ENCODE data around the gene KRTAP6-3.

Gene KRTAP6-3

DNA sequence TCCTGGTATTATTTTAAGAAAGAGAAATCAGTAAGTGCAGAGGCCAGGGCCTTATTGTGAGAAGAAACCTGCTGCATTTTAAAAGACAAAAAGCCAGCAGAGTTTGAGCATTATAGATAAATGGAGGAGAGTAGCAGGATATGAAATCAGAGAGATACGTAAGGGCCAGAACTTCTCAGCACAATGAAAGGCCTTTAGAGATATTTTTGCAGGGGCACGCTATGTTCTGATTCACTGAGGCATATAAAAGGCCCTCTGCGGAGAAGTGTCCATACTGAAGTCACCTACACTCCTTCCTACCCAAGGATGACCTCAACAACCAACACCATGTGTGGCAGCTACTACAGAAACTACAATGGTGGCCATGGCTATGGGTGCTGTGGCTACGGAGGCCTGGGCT is at the start of gene KRTAP6-3:
KRTAP6-3 (plus strand) TSS at position 301 of the 400 bp plus-strand sequence; CDS start at position 307, 6 bp downstream.
- no peak for DNase-seq

DNA sequence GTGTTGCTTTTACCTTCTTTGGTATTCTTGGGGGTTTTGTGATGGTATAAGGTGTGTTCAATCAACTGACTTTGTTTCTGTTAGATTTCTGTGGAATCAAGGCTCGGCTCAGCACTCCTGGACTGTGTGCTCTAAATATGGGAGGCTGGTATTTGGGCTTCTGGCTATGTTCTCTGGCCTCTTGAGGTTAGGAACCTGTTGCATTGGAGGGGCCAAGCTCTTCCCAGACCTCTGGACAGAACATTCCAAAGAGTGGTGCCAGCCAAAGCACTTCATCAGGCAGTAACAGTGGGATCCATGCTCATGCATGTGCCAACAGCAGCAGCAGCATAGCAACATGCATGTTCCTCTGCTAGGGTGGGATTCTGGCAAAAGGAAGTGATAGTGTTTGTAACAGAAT is 39.5 kb upstream of the KRTAP6-3 start:
- no peak for DNase-seq

GRCh38 chr21:30555095-30555494 is 37.1 kb upstream of the KRTAP6-3 start:
- no peak for DNase-seq

DNA sequence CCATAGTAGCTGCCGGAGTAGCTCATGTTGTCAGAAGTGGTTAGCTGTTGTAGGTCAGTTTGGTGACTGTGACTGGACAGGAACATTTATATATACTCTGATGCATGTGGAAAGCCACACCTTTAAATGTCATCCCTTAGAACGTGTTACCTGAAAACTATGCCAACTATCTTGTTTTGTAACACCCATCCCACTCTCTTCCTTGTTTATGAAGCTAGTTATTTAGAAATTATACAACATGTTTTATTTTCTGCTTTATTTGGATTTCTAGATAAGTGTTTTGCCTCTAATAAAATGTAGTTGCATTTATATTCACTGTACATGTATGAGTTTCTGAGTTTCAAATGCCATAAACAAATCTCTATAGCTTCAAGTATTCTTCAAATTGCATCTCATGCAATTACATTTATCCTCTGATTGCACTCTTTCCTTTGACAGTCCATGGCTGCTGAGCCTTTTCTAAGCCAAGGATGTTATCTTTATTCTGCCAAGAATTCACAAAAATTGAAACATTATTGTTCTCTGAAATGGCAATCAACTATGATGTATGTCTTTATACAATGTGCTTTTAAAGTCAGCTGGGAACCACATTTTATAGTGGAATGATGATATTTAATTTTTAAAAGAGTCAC is 30.9 kb upstream of the KRTAP6-3 start, which contains the start of gene KRTAP19-7:
KRTAP19-7 (minus strand) TSS at position 51 of the 632 bp plus-strand sequence; CDS start at position 26, 25 bp downstream.
- no peak for DNase-seq

- DNase-seq: no peak
These were observed 30.3 kb upstream of the KRTAP6-3 start for GRCh38 chr21:30561957-30562356.

DNA sequence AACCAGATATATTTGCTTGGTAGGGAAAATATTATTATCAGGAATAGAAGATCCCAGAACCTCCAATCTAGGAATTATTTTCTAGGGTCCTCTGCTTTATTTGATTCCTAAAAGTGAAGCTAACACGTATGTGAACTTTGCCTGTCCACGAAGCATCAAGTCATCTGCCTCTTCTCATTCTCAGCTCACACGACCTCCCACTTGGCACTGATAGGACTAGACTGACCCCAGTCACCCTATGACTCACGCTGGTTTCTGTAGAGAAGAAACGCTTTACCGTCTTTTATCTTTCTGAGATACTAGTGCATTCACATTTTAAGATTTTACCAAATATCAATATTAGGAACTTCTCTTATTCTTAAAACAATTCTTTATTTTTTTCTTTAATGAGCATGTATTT is 29.2 kb upstream of the KRTAP6-3 start:
- no peak for DNase-seq

GRCh38 chr21:30563630-30564029 is 28.6 kb upstream of the KRTAP6-3 start:
- DNase-seq: no peak

DNA sequence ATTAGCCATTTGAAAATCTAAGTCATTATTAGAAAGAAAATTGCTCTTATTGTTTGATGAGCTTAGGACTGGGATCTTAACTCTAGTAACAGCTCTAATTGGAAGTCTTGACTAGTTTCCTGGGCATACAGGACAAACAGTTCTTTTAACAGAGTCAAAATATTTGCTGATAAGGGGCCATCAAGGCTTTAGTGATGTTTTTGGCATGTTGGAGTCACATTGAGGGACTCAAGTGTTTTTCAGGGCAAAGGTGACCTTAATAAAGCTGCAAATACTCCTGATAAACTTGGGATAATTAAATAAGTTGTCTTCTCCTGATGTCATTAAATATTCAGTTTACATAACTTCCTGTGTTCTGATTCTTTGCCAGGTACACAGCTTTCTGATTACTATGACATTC is 24.6 kb upstream of the KRTAP6-3 start:
- no peak for DNase-seq

DNA sequence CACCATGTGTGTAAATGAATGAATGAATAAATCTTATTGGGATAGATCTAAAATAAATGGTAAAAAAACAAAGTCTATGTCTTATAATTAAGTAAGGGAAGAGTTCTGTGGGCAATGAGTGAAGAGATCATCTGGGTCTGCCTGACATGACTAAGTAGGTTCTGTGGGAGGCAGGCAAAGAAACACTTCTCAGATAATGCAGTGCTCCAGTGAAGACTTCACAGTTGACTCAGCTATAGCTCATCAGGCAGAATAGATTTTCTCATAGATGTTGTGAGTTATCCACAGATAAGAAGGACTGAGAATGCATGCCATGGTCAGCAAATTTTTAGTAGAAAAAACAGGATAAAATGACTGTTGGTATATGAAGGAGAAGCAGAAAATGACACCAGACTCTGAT is 14.5 kb upstream of the KRTAP6-3 start:
- DNase-seq: no peak

- no peak for DNase-seq
These were observed 12.9 kb upstream of the KRTAP6-3 start for GRCh38 chr21:30579346-30579745.

- no peak for DNase-seq
These were observed 12.1 kb upstream of the KRTAP6-3 start for GRCh38 chr21:30580132-30580531.

- no peak for DNase-seq
These were observed 9.4 kb upstream of the KRTAP6-3 start for GRCh38 chr21:30582870-30583269.

- DNase-seq: no peak
These were observed 1.9 kb upstream of the KRTAP6-3 start, which contains the start of gene KRTAP22-2 for GRCh38 chr21:30590297-30590696. Gene KRTAP22-2, minus strand, starts transcription at chr21:30590397.

GRCh38 chr21:30598802-30599201 is 6.6 kb downstream of the KRTAP6-3 start, which contains the start of gene KRTAP6-2:
Gene KRTAP6-2, minus strand, starts transcription at chr21:30598902. Its CDS starts 28 bp downstream, at chr21:30598874.
- no peak for DNase-seq

- no peak for DNase-seq
These were observed 8.5 kb downstream of the KRTAP6-3 start, which contains the start of gene KRTAP22-1 for GRCh38 chr21:30600787-30601186. Gene KRTAP22-1, plus strand, starts transcription at chr21:30601087.

DNA sequence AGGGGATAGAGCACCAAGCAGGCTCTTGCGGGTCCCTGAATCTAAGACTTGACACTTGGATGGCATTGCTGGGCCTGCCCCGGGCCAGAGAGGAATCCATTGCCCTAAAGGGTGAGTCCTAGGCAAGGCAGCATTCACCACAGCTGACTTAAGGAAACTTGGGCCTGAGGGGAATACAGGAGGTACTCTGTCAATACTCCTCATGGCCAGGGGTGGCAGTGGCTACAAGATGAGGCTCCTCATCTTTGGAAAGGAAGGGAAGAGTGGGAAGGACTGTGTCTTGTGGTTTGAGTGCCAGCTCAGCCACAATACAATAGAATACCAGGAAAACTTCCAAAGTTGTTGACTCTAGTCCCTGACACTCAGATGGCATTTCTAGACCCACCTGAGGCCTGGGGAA is 13.7 kb downstream of the KRTAP6-3 start:
- no peak for DNase-seq

DNA sequence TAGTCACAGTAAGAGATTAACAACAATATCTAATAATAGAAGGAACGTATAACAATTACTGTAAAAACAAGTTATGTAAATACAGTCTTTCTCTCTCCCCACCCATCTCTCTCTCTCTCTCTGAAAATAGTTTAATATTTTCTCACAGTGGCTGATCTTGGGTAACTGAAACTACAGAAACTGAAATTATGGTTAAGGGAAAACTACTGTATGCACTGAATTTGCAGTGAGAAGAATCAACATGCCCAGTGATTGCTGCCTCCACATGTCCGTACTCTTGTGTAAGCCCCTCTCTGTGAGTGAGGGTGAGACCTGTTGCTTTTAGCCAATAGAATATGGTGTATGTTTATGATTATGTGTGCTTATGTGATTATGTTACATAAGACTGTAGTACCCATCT is 19.9 kb downstream of the KRTAP6-3 start:
- DNase-seq: no peak

- DNase-seq: no peak
These were observed 21.6 kb downstream of the KRTAP6-3 start, which contains the start of gene KRTAP6-1 for GRCh38 chr21:30613836-30614235. Gene KRTAP6-1, minus strand, starts transcription at chr21:30613930. Its CDS starts 26 bp downstream, at chr21:30613904.

DNA sequence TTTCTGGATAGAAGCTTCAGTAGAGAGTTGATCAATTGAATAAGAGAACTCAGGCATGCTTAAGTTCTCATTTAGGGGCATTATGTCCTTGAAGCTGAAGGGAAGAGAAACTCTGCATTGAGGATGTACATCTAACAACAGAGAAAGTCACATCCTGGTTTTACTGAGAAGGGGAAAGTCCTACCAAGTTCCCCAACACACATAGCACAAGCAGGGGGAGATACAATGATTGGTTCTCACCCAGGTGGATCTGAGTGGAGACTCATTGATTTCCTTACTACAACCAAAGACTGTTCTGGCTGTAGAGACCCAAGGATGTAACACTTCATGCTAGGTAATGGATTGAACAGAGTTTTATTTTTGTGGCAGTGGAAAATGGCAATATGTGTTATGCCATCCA is 23.0 kb downstream of the KRTAP6-3 start:
- DNase-seq: no peak

- no peak for DNase-seq
These were observed 23.9 kb downstream of the KRTAP6-3 start, which contains the start of gene KRTAP20-1 for GRCh38 chr21:30616125-30616524. Gene KRTAP20-1, plus strand, starts transcription at chr21:30616425. Its CDS starts 30 bp downstream, at chr21:30616455.

- DNase-seq: no peak
These were observed 27.8 kb downstream of the KRTAP6-3 start for GRCh38 chr21:30620080-30620479.

GRCh38 chr21:30620522-30620921 is 28.3 kb downstream of the KRTAP6-3 start, which contains the start of gene KRTAP20-4:
Gene KRTAP20-4, plus strand, starts transcription at chr21:30620627.
- DNase-seq: no peak

DNA sequence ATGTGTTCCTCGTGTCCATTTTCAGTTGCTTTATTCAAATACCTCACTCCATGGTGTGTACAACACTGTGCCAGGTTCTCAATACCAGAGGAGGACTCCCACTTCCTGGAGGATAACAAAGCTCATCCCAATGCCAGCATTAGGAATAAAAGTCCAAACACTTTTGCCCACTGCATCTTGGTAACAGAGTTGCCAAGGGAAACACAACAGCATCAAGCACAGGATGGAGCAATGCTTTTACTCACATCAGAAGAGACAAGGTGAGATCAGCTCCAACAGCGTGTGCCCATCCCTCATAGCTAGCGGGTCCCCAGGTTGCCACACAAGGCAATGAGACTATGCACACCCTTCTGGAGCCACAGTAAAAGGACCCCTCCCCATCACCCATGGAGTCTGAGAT is 31.1 kb downstream of the KRTAP6-3 start:
- DNase-seq: no peak

GRCh38 chr21:30625449-30626165 is 33.4 kb downstream of the KRTAP6-3 start:
- no peak for DNase-seq

Measured in activated CD4-positive, alpha-beta T cell treated with anti-CD3 and anti-CD28 coated beads for 48 hours (primary cell).